WTC11 (cell line): Measurements from ENCODE around the gene FAM3B. TPM values are rescaled to one million over a fixed set of nuclear protein-coding genes. Genes with fewer than 3 reads are reported as not detected.

Experiments used
- ATAC-seq: fragments of 200-7000 bp; cut with Tn5 transposase; 2 replicates; pipeline ENCODE4 v1.10.0; 2021; ENCODE audit warnings: mild to moderate bottlenecking, moderate library complexity
- CTCF ChIA-PET: fragments of 300-600 bp; sonication (Branson Sonifier 250); formaldehyde crosslinking; loops from one replicate; lab custom pipeline; 2021; ENCODE audit warnings: antibody characterized with exemption; lab: Charles Lee
- POLR2A ChIA-PET: fragments of 350-600 bp; sonication (Branson Sonifier 250); formaldehyde crosslinking; loops from one replicate; lab custom pipeline; 2021; ENCODE audit warnings: antibody characterized with exemption; lab: Charles Lee
- DNase-seq: peaks from one replicate; pipeline ENCODE4 v3.0.0; 2021; ENCODE audit warnings: low spot score
- H3K27ac Mint-ChIP-seq: 2 replicates; pipeline ENCODE4 v1.8.0; 2021; ENCODE audit warnings: mixed read lengths
- H3K27me3 Mint-ChIP-seq: 2 replicates; pipeline ENCODE4 v1.8.0; 2021; ENCODE audit warnings: low read depth, mild to moderate bottlenecking, moderate library complexity, mixed read lengths
- H3K36me3 Mint-ChIP-seq: 2 replicates; pipeline ENCODE4 v1.8.0; 2021; ENCODE audit warnings: mixed read lengths
- H3K4me1 Mint-ChIP-seq: 2 replicates; pipeline ENCODE4 v1.8.0; 2022; ENCODE audit warnings: mixed read lengths
- H3K4me3 Mint-ChIP-seq: 2 replicates; pipeline ENCODE4 v1.8.0; 2021; ENCODE audit warnings: mild to moderate bottlenecking, moderate library complexity, mixed read lengths
- H3K9me3 Mint-ChIP-seq: 2 replicates; pipeline ENCODE4 v1.8.0; 2021; ENCODE audit warnings: mixed read lengths
- AFF4 ChIP-seq: sonication (generic); formaldehyde crosslinking; IDR thresholded peaks from 2 replicates; pipeline ENCODE4 v1.8.1; 2023; ENCODE audit warnings: mild to moderate bottlenecking, missing genetic modification reagents, borderline replicate concordance
- AR ChIP-seq: fragments of 250-450 bp; sonication (Bioruptor Pico); IDR thresholded peaks from 2 replicates; pipeline ENCODE4 v1.9.0; 2021; ENCODE audit warnings: mild to moderate bottlenecking
- ATF6 ChIP-seq: sonication (generic); formaldehyde crosslinking; IDR thresholded peaks from 2 replicates; pipeline ENCODE4 v1.8.1; 2023; ENCODE audit warnings: mild to moderate bottlenecking, missing genetic modification reagents
- E2F1 ChIP-seq: sonication (generic); formaldehyde crosslinking; IDR thresholded peaks from 2 replicates; pipeline ENCODE4 v1.8.0; 2022; ENCODE audit warnings: mild to moderate bottlenecking, missing genetic modification reagents
- FOXJ3 ChIP-seq: sonication (generic); formaldehyde crosslinking; IDR thresholded peaks from 2 replicates; pipeline ENCODE4 v1.9.0; 2021; ENCODE audit warnings: missing genetic modification reagents, mild to moderate bottlenecking, borderline replicate concordance
- HMGA2 ChIP-seq: fragments of 250-450 bp; sonication (Bioruptor Pico); IDR thresholded peaks from 2 replicates; pipeline ENCODE4 v1.4.0; 2021; ENCODE audit warnings: mild to moderate bottlenecking, moderate library complexity
- IRF2 ChIP-seq: sonication (generic); formaldehyde crosslinking; IDR thresholded peaks from 2 replicates; pipeline ENCODE4 v1.8.0; 2022; ENCODE audit warnings: low read depth, missing genetic modification reagents, borderline replicate concordance
- KAT7 ChIP-seq: sonication (generic); formaldehyde crosslinking; IDR thresholded peaks from 2 replicates; pipeline ENCODE4 v1.8.1; 2023; ENCODE audit warnings: missing genetic modification reagents, mild to moderate bottlenecking, borderline replicate concordance
- MLX ChIP-seq: sonication (generic); formaldehyde crosslinking; IDR thresholded peaks from 2 replicates; pipeline ENCODE4 v1.8.1; 2023; ENCODE audit warnings: mild to moderate bottlenecking, missing genetic modification reagents, moderate library complexity
- NR1H2 ChIP-seq: sonication (generic); formaldehyde crosslinking; IDR thresholded peaks from 2 replicates; pipeline ENCODE4 v1.9.0; 2021; ENCODE audit warnings: mild to moderate bottlenecking, moderate library complexity, missing genetic modification reagents
- PREB ChIP-seq: sonication (generic); formaldehyde crosslinking; IDR thresholded peaks from 2 replicates; pipeline ENCODE4 v1.8.1; 2022; ENCODE audit warnings: mild to moderate bottlenecking, missing genetic modification reagents, moderate library complexity, borderline replicate concordance
- TEAD1 ChIP-seq: sonication (generic); formaldehyde crosslinking; IDR thresholded peaks from 2 replicates; pipeline ENCODE4 v1.8.0; 2022; ENCODE audit warnings: mild to moderate bottlenecking, missing genetic modification reagents
- total RNA-seq: library from RNA; stranded (reverse); gene quantifications from 3 replicates; pipeline ENCODE4 v1.2.3, GENCODE V29; 2021

FAM3B gene
- total RNA-seq, 1 experiment from 2014 or later = 1.4 TPM

GRCh38 chr21:41363370-41364270, 47.0 kb downstream of the FAM3B start:
- no peak for DNase-seq
- ChIA-PET POLR2A (no interaction called here), CTCF (interaction anchor here (0.8 to 1.0 kb wide), 2 partner anchors 14 to 80 kb away, joined by 3 read pairs; no protein-coding TSS in a partner anchor)
- no peak for ATAC-seq
- Mint-ChIP-seq H3K4me1 (peaks cover 18% of the 10 kb centered on the region), H3K4me3 (no peak overlapping the region), H3K27ac (no peak overlapping the region), H3K27me3 (no peaks in the 10 kb centered on the region; the same call in 1 of the 2 replicates), H3K36me3 (no peaks in the 10 kb centered on the region), H3K9me3 (no peaks in the 10 kb centered on the region)
- TF ChIP-seq ATF6 (CRISPR knock-in tag) (no peak), PREB (CRISPR knock-in tag) (no peak), E2F1 (CRISPR knock-in tag) (no peak), IRF2 (CRISPR knock-in tag) (no peak), KAT7 (CRISPR knock-in tag) (no peak), HMGA2 (CRISPR knock-in tag) (no peak), AFF4 (no peak), MLX (no peak), TEAD1 (CRISPR knock-in tag) (no peak), AR (CRISPR knock-in tag) (no peak), FOXJ3 (no peak), NR1H2 (CRISPR knock-in tag) (no peak)
